ENCODE data around the gene PKMYT1. TPM values are rescaled to one million over a fixed set of nuclear protein-coding genes. Genes with fewer than 3 reads are reported as not detected.

Gene PKMYT1
- total RNA-seq, 1 experiment from 2014 or later = 128 TPM

- ChIA-PET CTCF (interaction anchor here (1.6 kb wide), 1 partner anchor 41 kb away, joined by 3 read pairs; no protein-coding TSS in a partner anchor), POLR2A (ENCODE audit: low non-redundant PET) (no interaction called here)
- Histone ChIP-seq H3K4me1 (ENCODE audit: insufficient read depth, low read length, poor library complexity, severe bottlenecking) (peaks cover 29% of the 10 kb centered on the region), H3K36me3 (ENCODE audit: insufficient read depth, low read length, poor library complexity, severe bottlenecking) (peaks cover 15% of the 10 kb centered on the region), H3K4me3 (ENCODE audit: low read depth, low read length, poor library complexity, severe bottlenecking) (peak overlapping the region; percentile 86), H3K27ac (ENCODE audit: low read depth, low read length, poor library complexity, severe bottlenecking) (peak overlapping the region; percentile 84), H3K9me3 (ENCODE audit: low read depth, low read length, poor library complexity, severe bottlenecking) (no peaks in the 10 kb centered on the region), H3K27me3 (replicated peaks; ENCODE audit: insufficient read depth, low read depth, low read length, poor library complexity) (no peaks in the 10 kb centered on the region)
- intact Hi-C loops (cut with micrococcal nuclease; ENCODE audit: unreplicated experiment) = no loop called here
- no peak for TF ChIP-seq EZH2 (IDR thresholded peaks at IDR 0.05; ENCODE audit: borderline replicate concordance, low read depth, low read length, poor library complexity, severe bottlenecking)
- no peak for TF ChIP-seq CTCF (conservative IDR thresholded peaks at IDR 0.05; ENCODE audit: low read depth, low read length)
- no TSS peak for BruUV-seq (replicated peaks)
- DNase-seq (ENCODE audit: low spot score) = peak; percentile 70
These were observed 11.9 kb downstream of the PKMYT1 start for GRCh38 chr16:2968368-2968737.

- TF ChIP-seq EZH2 (IDR thresholded peaks at IDR 0.05; ENCODE audit: borderline replicate concordance, low read depth, low read length, poor library complexity, severe bottlenecking) = no peak
- peaks cover 11% of the 10 kb centered on the region for H3K36me3 ChIP-seq (ENCODE audit: insufficient read depth, low read length, poor library complexity, severe bottlenecking)
- no peak for DNase-seq (ENCODE audit: low spot score)
- BruUV-seq (replicated peaks) = no TSS peak
- intact Hi-C loops (cut with micrococcal nuclease; ENCODE audit: unreplicated experiment) = no loop called here
- H3K4me1 ChIP-seq (ENCODE audit: insufficient read depth, low read length, poor library complexity, severe bottlenecking) = peaks cover 33% of the 10 kb centered on the region
- no peak overlapping the region for H3K27ac ChIP-seq (ENCODE audit: low read depth, low read length, poor library complexity, severe bottlenecking)
- no peaks in the 10 kb centered on the region for H3K9me3 ChIP-seq (ENCODE audit: low read depth, low read length, poor library complexity, severe bottlenecking)
- no peak overlapping the region for H3K4me3 ChIP-seq (ENCODE audit: low read depth, low read length, poor library complexity, severe bottlenecking)
- ChIA-PET POLR2A (ENCODE audit: low non-redundant PET) (no interaction called here), CTCF (interaction anchor here (1.6 kb wide), 1 partner anchor 40 kb away, joined by 3 read pairs; no protein-coding TSS in a partner anchor)
- no peaks in the 10 kb centered on the region for H3K27me3 ChIP-seq (replicated peaks; ENCODE audit: insufficient read depth, low read depth, low read length, poor library complexity)
These were observed 12.5 kb downstream of the PKMYT1 start for GRCh38 chr16:2967721-2968161.

- peaks cover 32% of the 10 kb centered on the region for H3K4me1 ChIP-seq (ENCODE audit: insufficient read depth, low read length, poor library complexity, severe bottlenecking)
- no TSS peak for BruUV-seq (replicated peaks)
- no peaks in the 10 kb centered on the region for H3K9me3 ChIP-seq (ENCODE audit: low read depth, low read length, poor library complexity, severe bottlenecking)
- no peak for TF ChIP-seq CTCF (conservative IDR thresholded peaks at IDR 0.05; ENCODE audit: low read depth, low read length)
- TF ChIP-seq EZH2 (IDR thresholded peaks at IDR 0.05; ENCODE audit: borderline replicate concordance, low read depth, low read length, poor library complexity, severe bottlenecking) = no peak
- POLR2A ChIA-PET (ENCODE audit: low non-redundant PET) = no interaction called here
- H3K4me3 ChIP-seq (ENCODE audit: low read depth, low read length, poor library complexity, severe bottlenecking) = no peak overlapping the region
- no peaks in the 10 kb centered on the region for H3K27me3 ChIP-seq (replicated peaks; ENCODE audit: insufficient read depth, low read depth, low read length, poor library complexity)
- H3K27ac ChIP-seq (ENCODE audit: low read depth, low read length, poor library complexity, severe bottlenecking) = no peak overlapping the region
- H3K36me3 ChIP-seq (ENCODE audit: insufficient read depth, low read length, poor library complexity, severe bottlenecking) = peaks cover 6% of the 10 kb centered on the region
- CTCF ChIA-PET = interaction anchor here (0.5 to 1.6 kb wide), 2 partner anchors 40 to 688 kb away, joined by 3 read pairs; no protein-coding TSS in a partner anchor
- intact Hi-C loops (cut with micrococcal nuclease; ENCODE audit: unreplicated experiment) = no loop called here
- DNase-seq (ENCODE audit: low spot score) = no peak
These were observed 13.0 kb downstream of the PKMYT1 start for GRCh38 chr16:2967211-2967631.

- POLR2A ChIA-PET (ENCODE audit: low non-redundant PET) = no interaction called here
- Histone ChIP-seq H3K4me1 (ENCODE audit: insufficient read depth, low read length, poor library complexity, severe bottlenecking) (peaks cover 29% of the 10 kb centered on the region), H3K4me3 (ENCODE audit: low read depth, low read length, poor library complexity, severe bottlenecking) (no peak overlapping the region), H3K36me3 (ENCODE audit: insufficient read depth, low read length, poor library complexity, severe bottlenecking) (peaks cover 2% of the 10 kb centered on the region), H3K27ac (ENCODE audit: low read depth, low read length, poor library complexity, severe bottlenecking) (no peak overlapping the region), H3K27me3 (replicated peaks; ENCODE audit: insufficient read depth, low read depth, low read length, poor library complexity) (no peaks in the 10 kb centered on the region), H3K9me3 (ENCODE audit: low read depth, low read length, poor library complexity, severe bottlenecking) (no peaks in the 10 kb centered on the region)
- no TSS peak for BruUV-seq (replicated peaks)
- no peak for TF ChIP-seq EZH2 (IDR thresholded peaks at IDR 0.05; ENCODE audit: borderline replicate concordance, low read depth, low read length, poor library complexity, severe bottlenecking)
- no peak for TF ChIP-seq CTCF (conservative IDR thresholded peaks at IDR 0.05; ENCODE audit: low read depth, low read length)
- DNase-seq (ENCODE audit: low spot score) = no peak
- CTCF ChIA-PET = interaction anchor here (0.5 to 1.6 kb wide), 2 partner anchors 40 to 689 kb away, joined by 3 read pairs; no protein-coding TSS in a partner anchor
- intact Hi-C loops (cut with micrococcal nuclease; ENCODE audit: unreplicated experiment) = no loop called here
These were observed 13.4 kb downstream of the PKMYT1 start for GRCh38 chr16:2966808-2967191.
